Activated CD4-positive, alpha-beta T cell treated with anti-CD3 and anti-CD28 coated beads, Interleukin-2, Interleukin-6, amounts not matched to agents 100 ng/mL and 50 ng/mL, durations not matched to agents 16 hours and 8 hours (primary cell): ENCODE results near the gene ZNF594.
"Not testable (repeated sequence)": the region's sequence is repeated elsewhere in the genome, so short reads cannot be mapped to it uniquely, and the experiment has no call there.

Experiments used
- DNase-seq: peaks from one replicate; pipeline ENCODE4 v3.0.0-alpha.2; 2020

Gene ZNF594

DNA sequence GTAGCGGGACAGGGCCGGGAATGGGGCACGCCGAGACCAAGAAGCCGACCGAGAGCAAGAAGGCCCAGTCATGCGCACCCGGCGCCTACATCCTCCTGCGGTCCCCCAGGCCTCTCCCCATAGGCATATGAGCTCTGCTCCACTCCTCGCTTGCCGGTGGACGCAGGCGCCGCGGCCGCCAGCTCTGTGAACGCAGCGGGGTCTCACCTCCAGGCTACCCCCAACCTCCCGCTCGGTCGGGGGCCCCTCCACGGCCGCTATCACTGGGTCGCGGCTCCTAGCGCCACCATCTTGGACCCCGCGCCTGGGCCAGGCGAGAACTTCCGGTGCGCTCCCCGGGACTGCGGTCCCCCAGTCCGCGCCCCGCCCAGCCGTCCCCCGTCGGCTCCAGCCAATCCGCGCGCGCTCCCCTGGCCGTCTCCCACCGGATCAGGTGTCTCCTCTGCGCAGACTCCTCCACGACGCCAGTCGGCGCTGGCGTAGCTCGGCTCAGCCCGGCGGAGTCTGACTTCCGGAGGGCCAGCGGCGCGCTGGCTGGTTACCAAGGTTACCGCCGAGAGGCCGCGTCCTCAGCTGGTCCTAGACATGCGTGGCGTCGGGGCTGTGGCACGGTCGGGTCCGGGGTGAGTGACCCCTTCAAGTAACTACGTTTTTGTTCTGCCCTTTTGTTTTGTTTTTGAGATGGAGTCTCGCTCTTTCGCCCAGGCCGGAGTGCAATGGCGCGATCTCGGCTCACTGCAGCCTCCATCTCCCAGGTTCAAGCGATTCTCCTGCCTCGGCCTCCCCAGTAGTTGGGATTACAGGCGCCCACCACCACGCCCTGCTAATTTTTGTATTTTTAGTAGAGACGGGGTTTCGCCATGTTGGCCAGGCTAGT is at the start of gene ZNF594:
Gene ZNF594 (minus strand): TSS at position 328 of the 877 bp plus-strand sequence. CDS start 7,612 bp downstream, outside the sequence.
- DNase-seq: peak; percentile 98

DNA sequence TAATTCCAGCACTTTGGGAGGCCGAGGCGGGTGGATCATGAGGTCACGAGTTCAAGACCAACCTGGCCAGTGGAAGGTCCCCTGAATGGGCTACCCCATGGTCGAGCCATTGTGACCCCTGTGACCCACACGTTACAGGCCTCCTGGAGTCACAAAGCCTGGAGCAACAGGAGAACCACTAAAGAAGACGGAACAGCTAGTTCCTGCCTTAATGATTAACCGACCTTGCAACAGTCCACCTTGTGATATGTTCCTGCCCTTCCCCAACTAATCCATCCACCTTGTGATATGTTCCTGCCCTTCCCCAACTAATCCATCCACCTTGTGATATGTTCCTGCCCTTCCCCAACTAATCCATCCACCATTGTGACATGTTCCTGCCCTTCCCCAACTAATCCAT is 48.1 kb upstream of the ZNF594 start:
- DNase-seq: not testable (repeated sequence)

DNA sequence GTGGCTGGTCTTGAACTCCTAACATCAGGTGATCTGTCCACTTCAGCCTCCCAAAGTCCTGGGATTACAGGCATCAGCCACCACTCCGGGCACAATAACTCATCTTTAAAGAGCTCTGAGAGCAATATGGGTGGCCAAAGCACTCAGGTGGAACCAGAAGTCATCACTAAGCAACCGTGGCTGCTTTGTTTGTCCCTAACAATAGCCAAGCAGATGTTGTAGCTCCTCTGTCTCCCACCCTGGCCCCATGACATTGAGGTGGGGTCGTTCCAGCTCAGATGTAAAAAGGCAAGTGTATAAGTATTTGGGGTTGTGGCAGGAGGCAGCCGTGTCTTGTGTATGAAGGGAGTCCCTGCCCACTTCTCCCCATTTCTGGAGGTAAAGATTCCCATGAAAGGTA is 46.7 kb upstream of the ZNF594 start:
- DNase-seq: no peak

DNA sequence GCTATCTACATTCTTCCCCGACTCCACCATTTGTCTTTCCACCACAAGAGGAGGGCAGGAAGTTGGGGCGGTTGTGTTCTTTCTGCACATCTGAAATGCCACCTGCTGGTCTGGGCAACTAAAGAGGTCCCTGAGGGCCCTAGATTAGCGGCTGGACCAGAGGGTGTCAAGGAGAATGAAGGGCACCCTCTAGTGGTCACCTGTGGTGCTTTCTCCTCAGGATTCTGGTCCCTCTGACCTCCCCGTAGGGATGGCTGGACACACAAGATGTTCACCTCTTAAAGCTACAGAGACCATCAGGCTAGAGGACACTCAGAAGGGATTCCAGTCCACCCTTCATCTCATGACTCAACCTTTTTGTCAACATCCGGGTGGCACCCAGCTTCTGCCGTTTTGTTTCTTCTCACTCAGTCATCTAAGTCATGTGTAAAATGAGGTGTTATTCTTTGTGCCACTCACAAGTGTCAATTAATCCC is 45.9 kb upstream of the ZNF594 start:
- DNase-seq: peak; percentile 69

DNA sequence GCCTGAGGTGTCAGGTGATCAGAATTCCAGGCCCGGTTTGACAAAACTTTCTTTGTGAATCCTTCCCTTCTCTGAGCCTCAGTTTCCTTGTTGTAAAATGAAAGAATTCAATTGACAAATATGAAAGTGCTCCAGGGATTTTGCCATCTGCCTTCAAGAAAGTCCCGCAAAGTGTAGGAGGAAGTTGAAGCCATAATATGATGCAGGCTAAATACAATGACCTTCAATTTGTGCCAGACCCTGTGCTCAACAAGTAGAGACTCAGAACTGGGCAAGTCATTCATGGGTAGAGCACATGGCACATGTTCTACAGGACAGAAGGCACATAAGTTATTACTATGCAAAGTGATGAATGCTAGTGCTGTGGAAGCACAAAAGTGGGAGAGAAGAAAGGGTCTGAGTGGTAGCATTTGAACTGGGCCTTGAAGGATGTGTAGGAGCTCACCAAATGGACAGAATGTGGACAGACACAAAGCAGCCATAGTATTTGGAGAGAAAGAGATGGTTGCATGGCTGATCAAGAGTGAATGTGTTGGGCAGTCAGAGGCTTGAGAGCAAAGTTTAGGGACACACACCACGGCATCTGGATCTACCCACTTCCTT is 45.4 kb upstream of the ZNF594 start:
- no peak for DNase-seq

DNA sequence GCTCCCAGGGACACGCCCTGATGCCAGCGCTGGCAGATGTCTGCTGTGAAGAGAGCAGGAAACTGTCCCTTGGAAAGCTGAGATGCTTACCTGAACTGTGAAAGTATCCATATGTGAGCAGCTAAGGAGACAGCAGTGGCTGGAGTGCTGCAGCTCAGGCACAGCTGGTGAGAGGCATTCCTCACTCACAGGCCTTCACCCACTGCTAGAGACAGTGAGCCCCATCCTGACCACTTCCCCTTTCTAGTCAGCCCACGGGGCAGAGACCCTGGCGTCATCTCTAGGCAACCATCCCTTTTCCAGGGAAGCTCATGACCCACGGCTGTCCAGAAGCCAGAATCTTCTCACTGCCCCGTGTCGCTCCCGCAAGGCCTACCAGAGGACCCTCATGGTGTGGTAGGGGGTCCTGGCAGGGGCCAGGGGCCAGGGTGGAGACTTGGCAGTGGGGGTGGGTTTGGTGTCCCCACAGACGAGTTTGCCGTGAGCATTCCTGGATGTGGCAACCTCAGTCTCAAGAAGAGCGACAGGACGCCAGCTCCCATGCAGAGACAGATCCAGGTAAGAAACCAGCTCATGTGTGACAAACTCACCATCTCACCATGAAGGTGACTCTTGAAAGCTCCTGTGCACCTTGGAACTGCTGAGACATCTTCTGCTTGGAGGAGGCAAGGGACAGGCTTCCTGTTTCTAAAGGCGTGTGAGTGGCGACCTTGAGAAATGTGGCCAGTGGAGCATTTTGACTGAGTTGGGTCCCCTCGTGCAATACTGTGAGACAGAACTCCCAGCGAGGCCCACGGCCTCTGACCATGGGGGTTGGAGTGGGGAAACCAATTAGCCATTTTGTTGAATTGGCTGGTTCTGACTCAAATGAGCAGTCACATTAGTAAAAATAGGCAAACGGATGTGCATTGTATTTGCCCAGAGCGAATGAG is 43.2 kb upstream of the ZNF594 start, which contains the start of gene SCIMP:
Gene SCIMP (minus strand): TSS at position 216 of the 932 bp plus-strand sequence. CDS start 105 bp downstream, at position 111.
- DNase-seq: no peak

DNA sequence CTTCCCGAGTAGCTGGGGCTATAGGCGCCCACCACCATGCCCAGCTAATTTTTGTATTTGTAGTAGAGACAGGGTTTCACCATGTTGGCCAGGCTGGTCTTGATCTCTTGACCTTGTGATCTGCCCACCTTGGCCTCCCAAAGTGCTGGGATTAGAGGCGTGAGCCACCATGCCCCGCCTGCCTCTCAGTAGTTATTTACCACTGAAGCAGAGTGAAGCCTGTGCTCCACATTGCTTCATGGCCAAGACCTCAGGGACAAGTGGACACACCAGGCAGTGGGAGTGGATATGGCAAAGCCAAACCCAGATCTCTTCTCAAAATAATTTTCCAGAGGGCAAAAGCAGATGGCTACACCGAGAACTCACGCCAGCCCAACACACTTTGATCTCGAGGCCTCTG is 41.8 kb upstream of the ZNF594 start:
- DNase-seq: not testable (repeated sequence)

DNA sequence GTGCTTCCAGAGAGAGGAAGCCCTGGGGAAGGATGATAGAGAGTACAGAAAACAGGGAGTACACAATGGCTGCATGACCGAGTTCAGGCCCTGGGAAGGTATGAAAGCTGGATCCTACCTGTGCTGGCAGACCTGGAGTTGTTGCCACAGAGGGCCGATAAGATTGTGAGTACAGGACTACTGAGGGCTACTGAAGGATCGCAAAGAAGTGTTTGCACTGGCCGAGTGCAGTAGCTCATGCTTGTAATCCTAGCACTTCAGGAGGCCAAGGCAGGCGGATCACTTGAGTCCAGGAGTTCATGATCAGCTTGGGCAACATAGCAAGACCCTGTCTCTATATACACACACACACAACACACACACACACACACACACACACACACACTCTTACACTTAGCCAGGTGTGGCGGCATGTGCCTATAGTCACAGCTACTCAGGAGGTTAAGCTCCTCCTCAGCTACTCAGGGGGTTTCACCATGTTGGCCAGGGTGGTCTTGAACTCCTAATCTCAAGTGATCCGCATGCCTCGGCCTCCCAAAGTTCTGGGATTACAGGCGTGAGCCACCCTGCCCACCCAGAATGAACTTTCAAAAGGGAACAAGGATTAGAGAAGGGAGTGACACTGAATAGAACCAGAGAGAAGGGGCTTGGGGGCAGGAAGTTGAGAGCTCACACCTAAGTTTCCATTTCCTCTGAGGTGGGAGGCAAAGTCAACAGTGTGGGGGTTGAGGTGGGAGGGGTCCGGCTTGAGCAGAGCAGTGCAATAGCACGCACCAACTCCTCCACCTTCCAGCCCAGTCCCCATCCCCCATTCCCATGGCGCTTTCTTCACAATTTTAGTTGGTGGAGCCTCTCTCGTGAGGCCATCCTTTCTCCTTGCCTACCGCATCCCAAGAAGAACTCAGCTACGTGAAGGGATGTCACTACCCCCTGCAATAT is 35.5 kb upstream of the ZNF594 start:
- no peak for DNase-seq

DNA sequence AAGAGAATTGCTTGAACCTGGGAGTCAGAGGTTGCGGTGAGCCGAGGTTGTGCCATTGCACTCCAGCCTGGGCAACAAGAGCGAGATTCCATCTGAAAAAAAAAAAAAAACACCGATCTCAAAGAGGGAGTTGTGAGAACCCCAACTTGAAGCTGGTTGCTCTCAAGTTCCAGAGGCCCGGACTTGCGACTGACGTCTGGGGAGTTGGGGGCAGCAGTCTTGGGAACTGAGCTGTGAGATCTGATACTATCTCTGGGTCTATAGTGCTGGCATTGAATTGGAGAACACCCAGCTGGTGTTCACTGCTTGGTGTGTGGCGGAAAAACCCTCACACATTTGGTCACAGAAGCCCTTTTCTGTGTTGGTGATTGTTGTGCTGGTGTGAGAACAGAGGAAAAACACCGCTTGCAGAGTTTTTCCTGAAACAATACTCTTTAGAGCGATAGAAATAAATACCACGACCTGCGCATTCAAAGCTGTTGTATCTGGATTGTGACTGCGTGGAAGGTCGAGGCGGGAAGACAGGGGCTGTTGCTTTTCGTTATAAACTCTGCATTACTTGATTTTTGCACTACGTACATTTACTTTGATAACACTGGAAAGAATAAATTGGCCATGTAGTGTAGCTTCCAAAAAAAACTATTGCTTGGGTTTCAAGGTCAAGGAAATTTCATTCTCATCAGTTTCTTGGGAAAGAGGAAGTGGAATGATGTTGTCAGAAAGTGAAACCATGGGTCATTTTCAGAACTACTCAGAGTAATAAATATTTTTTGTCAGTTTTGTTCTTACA is 34.2 kb upstream of the ZNF594 start:
- no peak for DNase-seq

DNA sequence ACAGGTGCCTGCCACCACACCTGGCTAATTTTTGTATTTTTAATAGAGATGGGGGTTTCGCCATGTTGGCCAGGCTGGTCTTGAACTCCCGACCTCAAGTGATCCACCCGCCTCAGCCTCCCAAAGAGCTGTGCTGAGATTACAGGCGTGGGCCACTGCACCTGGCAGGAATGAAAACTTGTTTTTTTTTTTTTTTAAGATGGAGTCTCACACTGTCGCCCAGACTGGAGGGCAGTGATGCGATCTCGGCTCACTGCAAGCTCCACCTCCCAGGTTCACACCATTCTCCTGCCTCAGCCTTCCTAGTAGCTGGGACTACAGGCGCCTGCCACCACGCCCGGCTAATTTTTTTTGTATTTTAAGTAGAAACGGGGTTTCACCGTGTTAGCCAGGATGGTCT is 30.2 kb upstream of the ZNF594 start:
- not testable (repeated sequence) for DNase-seq

DNA sequence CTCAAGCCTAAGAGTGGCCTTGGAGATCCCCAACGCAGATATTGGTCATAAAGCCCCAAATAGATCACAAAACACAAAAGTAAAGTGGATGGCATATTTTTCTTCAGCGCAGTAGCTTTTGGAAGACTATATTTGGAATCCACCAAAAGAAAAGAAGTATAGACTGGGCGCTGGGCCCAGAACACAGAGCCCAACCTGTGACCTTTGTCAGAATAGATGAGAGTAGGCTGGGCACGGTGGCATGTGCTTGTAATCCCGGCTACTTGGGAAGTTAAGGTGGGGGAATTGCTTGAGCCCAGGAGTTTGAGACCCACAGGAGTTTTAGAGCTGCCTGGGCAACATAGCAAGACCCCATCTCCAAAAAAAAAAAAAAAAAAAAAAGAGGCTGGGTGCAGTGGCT is 28.4 kb upstream of the ZNF594 start:
- DNase-seq: no peak

DNA sequence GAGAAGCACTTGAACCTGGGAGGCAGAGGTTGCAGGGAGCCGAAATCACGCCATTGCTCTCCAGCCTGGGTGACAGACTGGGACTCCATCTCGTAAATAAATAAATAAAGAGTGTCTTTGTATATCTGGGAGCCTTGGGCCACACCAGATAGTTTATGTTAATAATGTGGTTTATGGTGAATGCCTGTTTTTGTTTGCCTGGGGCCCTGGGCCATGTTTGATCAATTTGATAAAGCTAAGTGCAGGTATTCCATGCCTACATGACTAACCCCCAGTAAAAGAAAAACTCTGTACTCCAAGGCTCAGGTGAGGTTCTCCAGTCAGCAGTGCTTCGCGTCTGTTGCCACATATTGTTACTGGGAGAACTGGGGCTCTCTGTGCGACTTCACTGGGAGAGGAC is 27.9 kb upstream of the ZNF594 start:
- no peak for DNase-seq

DNA sequence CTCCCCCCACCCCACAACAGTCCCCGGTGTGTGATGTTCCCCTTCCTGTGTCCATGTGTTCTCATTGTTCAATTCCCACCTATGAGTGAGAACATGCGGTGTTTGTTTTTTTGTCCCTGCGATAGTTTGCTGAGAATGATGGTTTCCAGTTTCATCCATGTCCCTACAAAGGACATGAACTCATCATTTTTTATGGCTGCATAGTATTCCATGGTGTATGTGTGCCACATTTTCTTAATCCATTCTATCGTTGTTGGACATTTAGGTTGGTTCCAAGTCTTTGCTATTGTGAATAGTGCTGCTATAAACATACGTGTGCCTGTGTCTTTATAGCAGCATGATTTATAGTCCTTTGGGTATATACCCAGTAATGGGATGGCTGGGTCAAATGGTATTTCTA is 25.9 kb upstream of the ZNF594 start:
- not testable (repeated sequence) for DNase-seq

DNA sequence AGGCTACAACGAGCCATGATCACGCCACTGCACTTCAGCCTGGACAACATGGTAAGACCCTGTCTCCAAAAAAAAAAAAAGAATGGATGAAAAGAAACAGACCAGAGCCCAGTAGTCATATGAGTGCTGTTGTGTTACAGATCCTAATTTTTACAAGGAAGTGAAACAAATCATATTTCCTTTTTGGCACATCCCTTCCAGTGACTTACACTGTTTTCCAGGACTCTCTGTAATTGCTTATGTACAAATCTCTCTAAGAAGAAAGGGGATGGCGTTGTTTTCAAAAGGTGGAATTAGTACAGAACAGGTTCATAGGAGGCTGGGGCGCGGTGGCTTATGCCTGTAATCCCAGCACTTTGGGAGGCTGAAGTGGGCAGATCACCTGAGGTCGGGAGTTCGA is 19.8 kb upstream of the ZNF594 start:
- no peak for DNase-seq

DNA sequence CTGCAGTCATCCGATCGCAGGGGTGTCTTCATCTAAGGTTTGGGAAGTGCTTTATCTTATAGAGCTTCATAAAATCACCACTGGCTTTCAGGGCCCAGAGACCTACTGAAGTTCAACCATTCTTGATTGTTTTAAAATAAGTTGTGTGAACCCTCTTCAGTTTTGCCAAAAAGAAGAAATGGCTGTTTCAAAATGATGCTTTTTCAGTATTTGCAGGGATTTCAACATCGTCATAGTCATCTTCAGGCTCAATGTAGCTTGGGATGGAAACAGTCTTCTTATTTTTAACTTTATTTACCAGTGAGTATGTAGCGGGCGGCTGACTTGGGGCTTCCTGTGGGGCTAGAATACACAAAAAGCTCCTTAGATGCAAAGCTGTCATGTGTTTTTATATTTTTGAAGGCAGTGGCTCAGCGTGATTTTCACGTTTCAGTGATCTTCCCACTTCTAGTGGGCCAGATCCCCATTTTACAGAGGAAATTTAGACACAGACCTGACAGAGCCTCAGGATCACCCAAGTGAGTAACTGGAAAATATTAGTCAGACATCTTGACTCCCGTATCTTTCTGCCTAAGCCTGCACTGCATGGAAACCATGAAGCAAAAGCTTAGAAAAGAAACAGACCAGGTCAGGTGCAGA is 19.1 kb upstream of the ZNF594 start:
- no peak for DNase-seq

DNA sequence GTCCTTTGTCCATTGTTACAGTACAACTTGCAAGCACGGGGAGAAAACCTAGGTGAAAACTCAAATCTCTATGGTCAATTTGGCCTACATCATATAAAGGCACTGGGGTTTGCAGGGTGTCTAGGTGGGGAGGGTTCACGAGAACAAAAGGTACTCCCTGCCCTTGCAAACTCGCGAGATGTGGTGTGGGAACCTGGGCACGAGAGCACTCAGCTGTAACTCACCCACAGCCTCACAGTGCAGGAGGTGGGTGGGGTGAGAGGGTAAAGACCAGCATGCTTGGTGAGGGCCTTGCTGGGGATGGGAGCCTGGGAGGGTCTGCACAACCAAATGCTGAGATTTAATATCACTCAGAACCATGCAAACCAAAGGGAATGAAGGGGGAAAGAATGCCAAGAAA is 18.4 kb upstream of the ZNF594 start:
- DNase-seq: no peak

DNA sequence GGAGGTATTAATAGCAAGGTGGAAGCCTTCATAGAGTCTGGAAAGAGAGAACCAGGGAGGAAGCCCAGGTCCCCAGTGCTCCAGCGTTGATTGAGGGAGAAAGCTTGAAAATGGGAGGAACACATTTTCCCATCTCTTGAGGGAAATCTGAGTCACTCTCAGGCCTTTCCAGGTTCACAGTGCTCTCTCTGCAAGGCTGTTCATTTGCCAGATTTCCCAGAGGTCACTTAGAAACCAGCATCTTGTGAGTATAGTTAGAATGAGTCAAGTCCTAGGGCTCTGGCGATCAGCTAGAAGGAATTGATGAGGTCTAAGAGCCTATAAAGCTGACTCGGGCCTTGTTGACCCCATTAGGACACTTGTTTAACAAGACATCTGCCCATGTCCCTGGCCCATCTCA is 17.7 kb upstream of the ZNF594 start:
- no peak for DNase-seq

DNA sequence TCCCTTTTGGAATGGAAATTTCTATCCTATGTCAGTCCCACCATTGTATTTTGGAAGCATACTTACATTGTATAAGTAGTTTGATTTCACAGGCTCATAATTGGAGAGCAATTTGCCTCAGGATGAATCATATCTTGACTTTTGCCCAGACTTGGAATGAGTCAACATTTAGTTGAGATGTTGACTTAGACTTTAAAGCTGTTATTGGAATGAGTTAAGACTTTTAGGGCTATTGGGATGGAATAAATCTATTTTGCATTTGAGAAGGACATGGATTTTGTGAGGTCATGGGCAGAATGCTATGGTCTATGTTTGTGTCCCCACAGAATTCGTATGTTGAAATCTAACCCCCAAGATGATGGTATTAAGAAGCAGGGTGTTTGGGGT is 12.2 kb upstream of the ZNF594 start:
- peak; percentile 40 for DNase-seq

DNA sequence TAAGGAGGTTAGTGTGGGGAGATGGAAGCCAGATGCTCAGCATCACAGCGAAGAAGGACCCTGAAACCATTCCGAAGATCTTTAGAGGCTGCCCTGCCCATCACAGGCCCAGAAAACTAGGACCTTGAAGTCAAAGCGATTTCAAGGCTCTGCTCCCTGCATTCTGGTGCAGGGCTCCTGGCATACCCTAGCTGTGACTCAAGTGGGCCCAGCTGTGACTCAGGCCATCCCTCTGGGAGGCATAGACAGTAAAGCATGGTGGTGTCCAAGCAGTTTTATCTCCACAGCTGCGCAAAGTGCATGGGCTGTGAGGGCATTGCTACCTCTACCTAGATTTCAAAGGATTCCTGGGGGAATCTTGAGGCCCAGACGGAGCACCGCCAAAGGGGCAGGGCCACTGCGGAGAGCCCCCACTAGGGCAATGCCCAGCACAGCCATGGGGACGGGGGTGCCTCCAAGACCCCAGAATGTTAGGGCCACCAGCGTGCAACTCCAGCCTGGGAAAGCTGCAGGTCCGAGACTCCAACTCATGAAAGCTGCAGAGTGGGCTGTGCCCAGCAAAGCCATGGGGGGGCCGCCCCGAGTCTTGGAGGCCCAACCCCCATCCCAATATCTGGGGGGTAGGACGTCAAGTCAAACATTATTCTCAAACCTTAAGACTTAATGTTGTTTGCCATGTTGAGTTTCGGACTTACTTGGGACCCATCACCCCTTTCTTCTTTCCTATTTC is 11.7 kb upstream of the ZNF594 start:
- no peak for DNase-seq

DNA sequence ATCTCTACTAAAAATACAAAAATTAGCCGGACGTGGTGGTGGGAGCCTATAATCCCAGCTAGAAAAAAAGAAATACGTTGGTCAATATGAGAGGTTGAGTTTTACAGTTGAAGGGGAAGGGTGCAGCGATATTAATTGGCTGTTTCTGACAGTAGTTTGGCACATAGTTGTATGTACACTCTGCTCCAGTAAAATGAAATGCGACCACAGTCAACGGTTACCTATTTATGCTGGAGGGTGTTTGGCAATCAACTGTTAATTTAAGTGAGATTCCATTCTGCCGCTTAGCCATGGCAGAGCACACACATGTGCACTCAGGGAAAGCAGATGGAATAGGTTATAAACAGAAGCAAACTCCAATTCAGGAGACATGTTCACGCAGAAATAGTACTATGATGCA is 9.3 kb upstream of the ZNF594 start:
- no peak for DNase-seq
